Breast epithelium (tissue), 3 donors: ENCODE results near the gene VIT.

Experiments
- CTCF ChIP-seq, 3 donors: fragments of 450-650 bp; IDR thresholded peaks; one replicate each; pipeline ENCODE4 v1.5.1; 2016 to 2017; ENCODE audit warnings: antibody characterized with exemption in 3 of 3, mild to moderate bottlenecking in 3 of 3, moderate library complexity in 3 of 3
- POLR2A ChIP-seq: fragments of 450-650 bp; IDR thresholded peaks from one replicate; pipeline ENCODE4 v1.6.1; 2016; ENCODE audit warnings: antibody characterized with exemption, mild to moderate bottlenecking, moderate library complexity
- POLR2AphosphoS5 ChIP-seq, 3 donors: sonication (generic); formaldehyde crosslinking; IDR thresholded peaks; one replicate each; pipeline ENCODE4 v1.6.1; 2017; ENCODE audit warnings: antibody characterized with exemption in 3 of 3

- TF ChIP-seq CTCF (IDR thresholded peaks at IDR 0.05) = no peak
- TF ChIP-seq POLR2AphosphoS5 (IDR thresholded peaks at IDR 0.05) = no peak
- no peak for TF ChIP-seq POLR2A
These were observed 32.6 kb downstream of the VIT start for GRCh38 chr2:36729067-36729466.
